HepG2 (cell line): ENCODE data around the gene RABGAP1. TPM values are rescaled to one million over a fixed set of nuclear protein-coding genes. Genes with fewer than 3 reads are reported as not detected.
A peak's percentile ranks its signal among the peaks of the same experiment; 100 is the strongest.

ENCODE experiments used
- ARID5B ChIP-seq: IDR thresholded peaks from 2 replicates; pipeline ENCODE4 v1.4.0; 2020; ENCODE audit warnings: mild to moderate bottlenecking, missing genetic modification reagents
- ARNTL ChIP-seq: sonication (generic); formaldehyde crosslinking; IDR thresholded peaks from 2 replicates; pipeline ENCODE4 v1.4.0; 2020; ENCODE audit warnings: mild to moderate bottlenecking, missing genetic modification reagents
- ATM ChIP-seq: fragments of 450-650 bp; IDR thresholded peaks from 2 replicates; pipeline ENCODE4 v1.7.1; 2017; ENCODE audit warnings: mild to moderate bottlenecking, borderline replicate concordance
- GABPA ChIP-seq, 2 experiments: IDR thresholded peaks; 2 replicates each; pipeline ENCODE4 v1.6.1; 2011 to 2016; ENCODE audit warnings: low read depth in 2 of 2, low read length in 1 of 2, missing biosample characterization in 1 of 2, missing genetic modification characterization in 1 of 2
- HNRNPH1 ChIP-seq: fragments of 200-400 bp; formaldehyde crosslinking; optimal IDR thresholded peaks from 2 replicates; pipeline ENCODE3; 2017; ENCODE audit warnings: mild to moderate bottlenecking, low read depth, low read length
- ISX ChIP-seq: sonication (generic); formaldehyde crosslinking; conservative IDR thresholded peaks from 2 replicates; pipeline ENCODE4 v1.5.0; 2020; ENCODE audit warnings: missing genetic modification reagents
- MTA3 ChIP-seq: sonication (generic); formaldehyde crosslinking; IDR thresholded peaks from 2 replicates; pipeline ENCODE4 v1.4.0; 2020; ENCODE audit warnings: missing genetic modification reagents
- NONO ChIP-seq, 2 experiments: fragments of 450-650 bp in 1 of 2; sonication (generic) in 1 of 2; formaldehyde crosslinking in 1 of 2; IDR thresholded peaks in 1 of 2; conservative IDR thresholded peaks in 1 of 2; 2 replicates each; pipeline versions ENCODE4 v1.6.1 to v1.8.0; 2017 to 2022; ENCODE audit warnings: mild to moderate bottlenecking in 1 of 2, missing genetic modification reagents in 1 of 2, moderate library complexity in 1 of 2
- NPAS2 ChIP-seq: sonication (generic); formaldehyde crosslinking; IDR thresholded peaks from 2 replicates; pipeline ENCODE4 v1.8.0; 2022; ENCODE audit warnings: mild to moderate bottlenecking, missing genetic modification reagents, borderline replicate concordance
- NR2C2 ChIP-seq: sonication (generic); formaldehyde crosslinking; IDR thresholded peaks from 2 replicates; pipeline ENCODE4 v1.4.0; 2020; ENCODE audit warnings: missing genetic modification reagents, mild to moderate bottlenecking, moderate library complexity, borderline replicate concordance
- SETDB1 ChIP-seq: sonication (generic); formaldehyde crosslinking; IDR thresholded peaks from 2 replicates; pipeline ENCODE4 v1.5.1; 2020; ENCODE audit warnings: missing genetic modification reagents, mild to moderate bottlenecking, borderline replicate concordance
- SNAPC4 ChIP-seq: sonication (generic); formaldehyde crosslinking; IDR thresholded peaks from 2 replicates; pipeline ENCODE4 v1.4.0; 2020; ENCODE audit warnings: mild to moderate bottlenecking, missing genetic modification reagents
- TBP ChIP-seq: sonication (generic); formaldehyde crosslinking; IDR thresholded peaks from 2 replicates; pipeline ENCODE4 v1.5.0; 2020; ENCODE audit warnings: missing genetic modification reagents
- ZNF251 ChIP-seq: sonication (generic); formaldehyde crosslinking; IDR thresholded peaks from 2 replicates; pipeline ENCODE4 v1.9.0; 2021; ENCODE audit warnings: mild to moderate bottlenecking, missing genetic modification reagents
- ZNF264 ChIP-seq: sonication (generic); formaldehyde crosslinking; IDR thresholded peaks from 2 replicates; pipeline ENCODE4 v1.4.0; 2020; ENCODE audit warnings: missing genetic modification reagents
- ZNF670 ChIP-seq: sonication (generic); formaldehyde crosslinking; IDR thresholded peaks from 2 replicates; pipeline ENCODE4 v1.8.0; 2022; ENCODE audit warnings: mild to moderate bottlenecking, missing genetic modification reagents, borderline replicate concordance
- ZNF768 ChIP-seq: sonication (generic); formaldehyde crosslinking; IDR thresholded peaks from 2 replicates; pipeline ENCODE4 v1.4.0; 2020; ENCODE audit warnings: missing genetic modification reagents
- polyA plus RNA-seq, 8 experiments: library from polyadenylated mRNA; depleted of rRNA in 3 of 8; stranded (reverse) in 7 of 8; unstranded in 1 of 8; fragments of >200 nt; fragmentation: Illumina TruSeq in 4 of 8; extraction: Trizol in 4 of 8; gene quantifications; 2 replicates each; pipeline versions ENCODE4 v1.2.1 to v1.2.3, GENCODE V29; 2011 to 2016; ENCODE audit warnings: low read depth in 4 of 8, missing spikeins in 1 of 8, mixed read lengths in 1 of 8; ENCODE audit not compliant: insufficient read depth in 1 of 8
- total RNA-seq, 5 experiments: library from RNA; depleted of rRNA; stranded (reverse); fragments of >200 nt; fragmentation: Illumina TruSeq; extraction: Trizol; gene quantifications; 2 replicates each; pipeline ENCODE4 v1.2.3, GENCODE V29; 2016; ENCODE audit warnings: low read depth in 1 of 5
- TF ChIP-seq, protein P1 (sequence below): IDR thresholded peaks from 2 replicates; pipeline ENCODE4 v1.6.1; 2018; ENCODE audit warnings: missing genetic modification reagents
- TF ChIP-seq, protein P2 (sequence below), 2 experiments: fragments of 450-650 bp in 1 of 2; sonication (generic) in 1 of 2; formaldehyde crosslinking; IDR thresholded peaks; 2 replicates each; pipeline versions ENCODE4 v1.5.0 to v1.8.0; 2020 to 2022; ENCODE audit warnings: mild to moderate bottlenecking in 1 of 2, missing genetic modification reagents in 1 of 2

RABGAP1 gene
- total and polyA plus RNA-seq, 2 of the 13 experiments (the other 11 are each of a cell fraction or from before 2014, with no cell fraction given): 19.1 to 19.3 TPM

GRCh38 chr9:123087359-123087888 is 146.6 kb downstream of the RABGAP1 start (continued):
- TF ChIP-seq NR2C2 (peak; percentile 53; the same call in 1 of the 2 replicates), NPAS2 (CRISPR knock-in tag) (no peak), ISX (CRISPR knock-in tag) (no peak), TBP (no peak), ZNF251 (CRISPR knock-in tag) (no peak), ZNF670 (CRISPR knock-in tag) (peak; percentile 37; the same call in 1 of the 2 replicates), NONO (IDR thresholded peaks at IDR 0.05) (no peak), NONO (CRISPR knock-in tag; conservative IDR thresholded peaks at IDR 0.05) (no peak), GABPA (IDR thresholded peaks at IDR 0.05; ENCODE audit: low read depth, low read length) (no peak), GABPA (CRISPR knock-in tag; IDR thresholded peaks at IDR 0.05; ENCODE audit: low read depth) (no peak), ZNF264 (0 out of 2 replicates have a peak, but pooled peaks have one; percentile 47), ARNTL (peak; percentile 69; the same call in 1 of the 2 replicates), ZNF768 (CRISPR knock-in tag) (no peak), ARID5B (CRISPR knock-in tag) (peak; percentile 96), HNRNPH1 (no peak), ATM (no peak), SNAPC4 (CRISPR knock-in tag) (no peak), SETDB1 (CRISPR knock-in tag) (no peak), MTA3 (CRISPR knock-in tag) (no peak)
- TF ChIP-seq, protein P1, sequence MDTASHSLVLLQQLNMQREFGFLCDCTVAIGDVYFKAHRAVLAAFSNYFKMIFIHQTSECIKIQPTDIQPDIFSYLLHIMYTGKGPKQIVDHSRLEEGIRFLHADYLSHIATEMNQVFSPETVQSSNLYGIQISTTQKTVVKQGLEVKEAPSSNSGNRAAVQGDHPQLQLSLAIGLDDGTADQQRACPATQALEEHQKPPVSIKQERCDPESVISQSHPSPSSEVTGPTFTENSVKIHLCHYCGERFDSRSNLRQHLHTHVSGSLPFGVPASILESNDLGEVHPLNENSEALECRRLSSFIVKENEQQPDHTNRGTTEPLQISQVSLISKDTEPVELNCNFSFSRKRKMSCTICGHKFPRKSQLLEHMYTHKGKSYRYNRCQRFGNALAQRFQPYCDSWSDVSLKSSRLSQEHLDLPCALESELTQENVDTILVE (CRISPR knock-in tag): 0 out of 2 replicates have a peak, but pooled peaks have one; percentile 41
- TF ChIP-seq, protein P2, sequence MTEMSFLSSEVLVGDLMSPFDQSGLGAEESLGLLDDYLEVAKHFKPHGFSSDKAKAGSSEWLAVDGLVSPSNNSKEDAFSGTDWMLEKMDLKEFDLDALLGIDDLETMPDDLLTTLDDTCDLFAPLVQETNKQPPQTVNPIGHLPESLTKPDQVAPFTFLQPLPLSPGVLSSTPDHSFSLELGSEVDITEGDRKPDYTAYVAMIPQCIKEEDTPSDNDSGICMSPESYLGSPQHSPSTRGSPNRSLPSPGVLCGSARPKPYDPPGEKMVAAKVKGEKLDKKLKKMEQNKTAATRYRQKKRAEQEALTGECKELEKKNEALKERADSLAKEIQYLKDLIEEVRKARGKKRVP (CRISPR knock-in tag; IDR thresholded peaks at IDR 0.05): peak in 1 of 2 experiments; percentile 79; a peak in 2 of 4 replicates
